Ishikawa (cell line): Measurements from ENCODE around the gene SS18L1.

Source experiments
- CEBPB ChIP-seq: IDR thresholded peaks from 2 replicates; pipeline ENCODE4 v1.6.1; 2012
- CREB1 ChIP-seq: IDR thresholded peaks from 2 replicates; pipeline ENCODE4 v1.6.1; 2012; ENCODE audit warnings: low read depth
- EGR1 ChIP-seq: IDR thresholded peaks from 2 replicates; pipeline ENCODE4 v1.6.1; 2012
- EP300 ChIP-seq: IDR thresholded peaks from 2 replicates; pipeline ENCODE4 v1.6.1; 2012; ENCODE audit warnings: borderline replicate concordance
- FOXM1 ChIP-seq: IDR thresholded peaks from 2 replicates; pipeline ENCODE4 v1.6.1; 2012; ENCODE audit warnings: low read depth, borderline replicate concordance
- NFIC ChIP-seq: IDR thresholded peaks from 2 replicates; pipeline ENCODE4 v1.6.1; 2012
- RAD21 ChIP-seq: IDR thresholded peaks from 2 replicates; pipeline ENCODE4 v1.6.1; 2012; ENCODE audit warnings: low read depth
- TAF1 ChIP-seq: IDR thresholded peaks from 2 replicates; pipeline ENCODE4 v1.6.1; 2012; ENCODE audit warnings: low read depth, mild to moderate bottlenecking
- TCF12 ChIP-seq: IDR thresholded peaks from 2 replicates; pipeline ENCODE4 v1.6.1; 2012; ENCODE audit warnings: low read depth
- TEAD4 ChIP-seq: IDR thresholded peaks from 2 replicates; pipeline ENCODE4 v1.6.1; 2012
- YY1 ChIP-seq: IDR thresholded peaks from 2 replicates; pipeline ENCODE4 v1.6.1; 2012; ENCODE audit warnings: low read depth
- ZBTB7A ChIP-seq: IDR thresholded peaks from 2 replicates; pipeline ENCODE4 v1.6.1; 2012; ENCODE audit warnings: low read depth
- TF ChIP-seq, protein P1 (sequence below): IDR thresholded peaks from 2 replicates; pipeline ENCODE4 v1.6.1; 2012
- TF ChIP-seq, protein P2 (sequence below): IDR thresholded peaks from 2 replicates; pipeline ENCODE4 v1.6.1; 2012; ENCODE audit warnings: low read depth, mild to moderate bottlenecking
- TF ChIP-seq, protein P3 (sequence below): IDR thresholded peaks from 2 replicates; pipeline ENCODE4 v1.6.1; 2012

SS18L1 gene

DNA sequence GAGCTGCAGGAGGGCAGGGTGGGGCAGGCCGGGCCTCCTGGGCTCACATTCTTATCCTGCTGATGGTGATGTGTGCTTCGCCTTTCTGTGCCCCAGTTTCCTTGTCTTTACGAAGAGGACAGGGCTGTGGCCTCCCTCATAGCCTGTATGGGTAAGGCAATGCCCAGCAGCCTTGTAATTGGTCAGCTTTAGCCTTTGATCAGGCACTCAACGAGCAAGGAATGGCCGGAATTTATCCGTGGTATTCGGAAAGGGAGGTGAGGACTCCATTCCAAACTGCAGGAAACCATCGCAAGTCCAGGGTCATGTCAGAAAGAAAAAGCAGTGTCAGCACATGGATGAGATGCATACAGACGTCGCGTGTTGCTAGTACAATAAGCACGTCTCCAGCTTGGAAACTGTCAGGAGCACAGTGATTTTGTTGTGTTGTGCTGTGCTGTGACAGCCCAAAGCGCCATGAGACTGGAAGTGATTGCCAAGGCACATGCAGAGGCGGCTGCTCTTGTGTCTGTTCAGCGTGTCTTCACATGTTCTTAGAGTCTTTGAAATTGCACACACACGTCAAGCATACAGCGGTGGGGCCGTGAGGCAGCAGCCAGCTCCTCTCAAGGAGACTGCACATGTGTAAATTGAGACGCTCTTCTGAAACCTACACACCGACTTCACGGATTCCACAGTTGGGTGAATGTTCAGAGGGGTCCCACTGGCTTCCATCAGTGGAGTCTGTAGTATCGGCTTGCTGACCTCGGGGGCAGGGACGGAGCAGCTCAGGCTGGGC lies 6.2 kb downstream of the SS18L1 start:
- no peak for TF ChIP-seq TCF12
- no peak for TF ChIP-seq TEAD4
- no peak for TF ChIP-seq NFIC
- TF ChIP-seq, protein P1, sequence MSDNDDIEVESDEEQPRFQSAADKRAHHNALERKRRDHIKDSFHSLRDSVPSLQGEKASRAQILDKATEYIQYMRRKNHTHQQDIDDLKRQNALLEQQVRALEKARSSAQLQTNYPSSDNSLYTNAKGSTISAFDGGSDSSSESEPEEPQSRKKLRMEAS = no peak
- TF ChIP-seq CREB1 = no peak
- no peak for TF ChIP-seq EGR1

DNA sequence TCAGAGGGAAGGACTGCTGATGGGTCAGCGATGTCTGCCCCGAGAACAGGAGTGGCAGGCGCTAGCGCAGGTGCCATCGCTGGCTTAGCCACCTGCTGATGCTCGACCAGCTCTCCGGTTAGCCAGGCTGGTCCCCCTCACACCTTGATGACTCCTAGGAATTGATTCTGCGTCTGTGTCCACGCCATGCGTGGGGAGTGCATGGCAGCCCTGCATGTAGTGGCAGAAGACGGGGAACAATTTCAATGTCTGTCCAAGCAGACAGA lies 6.7 kb downstream of the SS18L1 start:
- no peak for TF ChIP-seq NFIC
- TF ChIP-seq, protein P2, sequence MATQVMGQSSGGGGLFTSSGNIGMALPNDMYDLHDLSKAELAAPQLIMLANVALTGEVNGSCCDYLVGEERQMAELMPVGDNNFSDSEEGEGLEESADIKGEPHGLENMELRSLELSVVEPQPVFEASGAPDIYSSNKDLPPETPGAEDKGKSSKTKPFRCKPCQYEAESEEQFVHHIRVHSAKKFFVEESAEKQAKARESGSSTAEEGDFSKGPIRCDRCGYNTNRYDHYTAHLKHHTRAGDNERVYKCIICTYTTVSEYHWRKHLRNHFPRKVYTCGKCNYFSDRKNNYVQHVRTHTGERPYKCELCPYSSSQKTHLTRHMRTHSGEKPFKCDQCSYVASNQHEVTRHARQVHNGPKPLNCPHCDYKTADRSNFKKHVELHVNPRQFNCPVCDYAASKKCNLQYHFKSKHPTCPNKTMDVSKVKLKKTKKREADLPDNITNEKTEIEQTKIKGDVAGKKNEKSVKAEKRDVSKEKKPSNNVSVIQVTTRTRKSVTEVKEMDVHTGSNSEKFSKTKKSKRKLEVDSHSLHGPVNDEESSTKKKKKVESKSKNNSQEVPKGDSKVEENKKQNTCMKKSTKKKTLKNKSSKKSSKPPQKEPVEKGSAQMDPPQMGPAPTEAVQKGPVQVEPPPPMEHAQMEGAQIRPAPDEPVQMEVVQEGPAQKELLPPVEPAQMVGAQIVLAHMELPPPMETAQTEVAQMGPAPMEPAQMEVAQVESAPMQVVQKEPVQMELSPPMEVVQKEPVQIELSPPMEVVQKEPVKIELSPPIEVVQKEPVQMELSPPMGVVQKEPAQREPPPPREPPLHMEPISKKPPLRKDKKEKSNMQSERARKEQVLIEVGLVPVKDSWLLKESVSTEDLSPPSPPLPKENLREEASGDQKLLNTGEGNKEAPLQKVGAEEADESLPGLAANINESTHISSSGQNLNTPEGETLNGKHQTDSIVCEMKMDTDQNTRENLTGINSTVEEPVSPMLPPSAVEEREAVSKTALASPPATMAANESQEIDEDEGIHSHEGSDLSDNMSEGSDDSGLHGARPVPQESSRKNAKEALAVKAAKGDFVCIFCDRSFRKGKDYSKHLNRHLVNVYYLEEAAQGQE = no peak
- no peak for TF ChIP-seq ZBTB7A
- TF ChIP-seq RAD21 = no peak
- TF ChIP-seq TAF1 = no peak
- no peak for TF ChIP-seq CEBPB
- no peak for TF ChIP-seq EP300
- TF ChIP-seq CREB1 = no peak

DNA sequence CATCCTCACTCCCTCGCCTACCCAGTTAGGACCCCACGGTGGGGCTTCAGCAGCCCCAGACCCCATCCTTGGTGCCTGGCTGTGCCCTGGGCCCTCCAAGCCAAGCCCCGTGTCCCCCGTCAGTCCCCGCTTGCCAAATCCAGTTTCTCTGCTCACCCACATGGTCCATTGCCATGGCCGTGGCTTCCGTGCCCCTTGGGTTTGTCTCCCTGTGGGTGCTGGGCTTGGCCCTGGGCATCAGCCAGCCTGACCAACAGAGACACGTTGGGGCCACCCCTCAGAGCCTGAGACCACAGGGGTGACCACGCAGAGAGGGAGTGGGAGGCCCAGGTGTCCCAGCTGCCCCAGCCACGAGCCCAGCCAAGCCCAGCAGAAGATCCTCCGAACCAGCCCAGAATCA lies 7.7 kb downstream of the SS18L1 start:
- TF ChIP-seq NFIC = no peak
- TF ChIP-seq EGR1 = no peak
- TF ChIP-seq, protein P1 = no peak
- TF ChIP-seq, protein P2 = no peak
- no peak for TF ChIP-seq YY1
- no peak for TF ChIP-seq RAD21
- no peak for TF ChIP-seq TCF12
- TF ChIP-seq CREB1 = no peak
- TF ChIP-seq EP300 = no peak
- no peak for TF ChIP-seq FOXM1
- TF ChIP-seq, protein P3, sequence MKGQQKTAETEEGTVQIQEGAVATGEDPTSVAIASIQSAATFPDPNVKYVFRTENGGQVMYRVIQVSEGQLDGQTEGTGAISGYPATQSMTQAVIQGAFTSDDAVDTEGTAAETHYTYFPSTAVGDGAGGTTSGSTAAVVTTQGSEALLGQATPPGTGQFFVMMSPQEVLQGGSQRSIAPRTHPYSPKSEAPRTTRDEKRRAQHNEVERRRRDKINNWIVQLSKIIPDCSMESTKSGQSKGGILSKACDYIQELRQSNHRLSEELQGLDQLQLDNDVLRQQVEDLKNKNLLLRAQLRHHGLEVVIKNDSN = no peak
- TF ChIP-seq ZBTB7A = no peak
- no peak for TF ChIP-seq TAF1
- TF ChIP-seq TEAD4 = no peak
- no peak for TF ChIP-seq CEBPB

DNA sequence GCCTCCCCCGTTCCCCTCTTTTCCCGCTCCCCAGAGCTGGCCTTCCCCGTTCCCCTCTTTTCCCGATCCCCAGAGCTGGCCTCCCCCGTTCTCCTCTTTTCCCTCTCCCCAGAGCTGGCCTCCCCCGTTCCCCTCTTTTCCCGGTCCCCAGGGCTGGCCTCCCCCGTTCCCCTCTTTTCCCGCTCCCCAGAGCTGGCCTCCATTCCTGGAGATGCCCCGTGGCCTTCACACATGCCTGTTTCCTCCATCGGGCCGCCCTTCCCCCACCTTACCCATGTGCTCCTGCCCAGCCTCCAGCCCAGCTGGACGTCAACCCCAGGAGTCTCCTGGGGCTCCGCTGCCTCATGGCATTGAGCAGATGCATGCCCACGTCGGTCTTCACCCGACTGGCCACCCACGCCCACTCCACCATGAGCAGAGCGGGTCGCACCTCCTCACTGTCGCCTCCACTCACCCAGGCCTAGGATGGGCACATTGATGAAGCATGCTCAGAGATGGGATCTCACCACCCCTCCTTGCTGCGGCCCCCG lies 8.3 kb downstream of the SS18L1 start:
- TF ChIP-seq CREB1 = no peak
- no peak for TF ChIP-seq EP300
- TF ChIP-seq, protein P1 = no peak
- no peak for TF ChIP-seq TAF1
- no peak for TF ChIP-seq NFIC
- no peak for TF ChIP-seq ZBTB7A
- no peak for TF ChIP-seq TEAD4
- no peak for TF ChIP-seq TCF12
- no peak for TF ChIP-seq CEBPB
- TF ChIP-seq, protein P2 = no peak
- TF ChIP-seq, protein P3 = no peak
- TF ChIP-seq YY1 = no peak
- TF ChIP-seq EGR1 = no peak
- no peak for TF ChIP-seq FOXM1
- no peak for TF ChIP-seq RAD21
